Bronchial epithelial cell (primary cell): ENCODE data around the gene GYPC. TPM values are rescaled to one million over a fixed set of nuclear protein-coding genes. Genes with fewer than 3 reads are reported as not detected.

ENCODE experiments used
- DNase-seq: peaks from one replicate; pipeline ENCODE4 v3.0.0-alpha.2; 2010; ENCODE audit warnings: low read depth
- FAIRE-seq: peaks from 2 replicates; lab custom pipeline; 2011; peaks lifted over from hg19 to GRCh38; lab: Jason Lieb, UNC
- H3K27me3 ChIP-seq: 2 replicates; pipeline ENCODE4 v1.5.1; 2011; ENCODE audit warnings: low read length; ENCODE audit not compliant: control insufficient read depth, insufficient read depth
- H3K36me3 ChIP-seq: 2 replicates; pipeline ENCODE4 v1.5.1; 2011; ENCODE audit warnings: low read length; ENCODE audit not compliant: control insufficient read depth, insufficient read depth
- H3K4me3 ChIP-seq: 2 replicates; pipeline ENCODE4 v1.5.1; 2011; ENCODE audit warnings: mild to moderate bottlenecking, low read depth, low read length, control low read depth
- CTCF ChIP-seq: IDR thresholded peaks from 2 replicates; pipeline ENCODE4 v1.5.1; 2011; ENCODE audit warnings: mild to moderate bottlenecking, moderate library complexity, low read length, control low read depth, inconsistent platforms; ENCODE audit not compliant: insufficient read depth, severe bottlenecking
- total RNA-seq: library from RNA; depleted of rRNA; stranded (reverse); fragments of >200 nt; gene quantifications from 2 replicates; pipeline ENCODE4 v1.2.1, GENCODE V29; 2014

GYPC gene
- total RNA-seq, 1 donor from 2014 or later = 0.53 TPM

DNA sequence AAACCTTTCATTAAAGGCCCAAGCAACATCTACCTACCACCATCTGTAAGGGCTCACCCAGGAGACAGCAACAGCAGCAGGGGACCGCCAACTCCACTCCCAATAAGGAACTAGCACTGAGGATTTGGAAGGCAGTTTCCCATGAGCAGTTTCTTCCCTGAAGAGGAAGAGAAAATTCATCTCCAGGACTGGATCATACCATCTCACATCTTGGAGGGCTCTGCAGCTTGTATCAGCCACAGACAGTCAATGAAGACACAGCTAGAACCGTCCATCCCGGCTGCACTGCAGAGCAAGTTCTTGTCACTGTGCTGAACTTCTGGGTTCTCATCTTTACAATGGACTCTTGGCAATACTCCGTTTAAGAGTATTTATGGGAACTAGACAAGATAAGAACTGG, 2.8 kb upstream of the GYPC start:
- no peak for TF ChIP-seq CTCF
- Histone ChIP-seq H3K27me3 (no peaks in the 10 kb centered on the region), H3K4me3 (no peak overlapping the region), H3K36me3 (no peaks in the 10 kb centered on the region)
- FAIRE-seq (no peak), DNase-seq (no peak)

- no peak for TF ChIP-seq CTCF
- H3K36me3 ChIP-seq = no peaks in the 10 kb centered on the region
- H3K27me3 ChIP-seq = no peaks in the 10 kb centered on the region
- no peak overlapping the region for H3K4me3 ChIP-seq
- DNase-seq = no peak
- no peak for FAIRE-seq
These were observed 2.2 kb upstream of the GYPC start for GRCh38 chr2:126653761-126654160.

- TF ChIP-seq CTCF = no peak
- H3K27me3 ChIP-seq = no peaks in the 10 kb centered on the region
- no peak for DNase-seq
- no peak overlapping the region for H3K4me3 ChIP-seq
- no peak for FAIRE-seq
- H3K36me3 ChIP-seq = no peaks in the 10 kb centered on the region
These were observed 907 bp upstream of the GYPC start for GRCh38 chr2:126655051-126655450.

GRCh38 chr2:126656431-126657147, 631 bp downstream of the GYPC start:
- H3K4me3 ChIP-seq = no peak overlapping the region

DNA sequence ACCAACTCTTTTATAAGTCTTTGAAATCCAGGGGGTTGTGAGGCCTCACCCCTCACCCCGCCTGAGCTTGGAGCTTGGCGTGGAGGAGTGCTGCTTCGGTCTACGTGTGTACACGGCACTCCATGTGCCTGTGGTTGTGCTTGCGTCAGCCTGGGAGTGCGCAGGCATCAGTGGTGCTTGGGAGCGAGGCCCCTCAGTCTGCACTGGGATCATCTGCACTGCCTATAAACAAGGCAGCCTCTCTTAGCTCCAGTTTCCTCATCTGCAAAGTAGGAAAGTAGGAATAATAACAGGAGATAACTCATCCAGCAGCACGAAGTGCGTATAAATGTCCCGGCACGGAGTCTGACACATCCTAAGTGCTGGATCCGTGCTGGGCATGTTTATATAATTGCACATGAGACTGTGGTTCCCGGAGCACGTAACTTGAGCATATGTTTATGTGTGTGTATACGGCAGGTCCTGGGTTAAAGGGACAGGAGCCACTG, 1.2 kb downstream of the GYPC start:
- H3K36me3 ChIP-seq = no peaks in the 10 kb centered on the region
- DNase-seq (no peak), FAIRE-seq (no peak)
- no peak overlapping the region for H3K4me3 ChIP-seq
- no peaks in the 10 kb centered on the region for H3K27me3 ChIP-seq
- no peak for TF ChIP-seq CTCF

More at GRCh38 chr2:126656431-126657147, 631 bp downstream of the GYPC start:
- TF ChIP-seq CTCF = no peak
- H3K36me3 ChIP-seq = no peaks in the 10 kb centered on the region
- no peak for FAIRE-seq
- H3K27me3 ChIP-seq = no peaks in the 10 kb centered on the region
- DNase-seq = no peak
